Smooth muscle cell (in vitro differentiated cells): ENCODE results near the gene MAT1A. TPM values are rescaled to one million over a fixed set of nuclear protein-coding genes. Genes with fewer than 3 reads are reported as not detected.

ENCODE experiments used
- DNase-seq: peaks from one replicate; lab custom pipeline; 2025; ENCODE audit not compliant: unreplicated experiment; lab: John Stamatoyannopoulos, UW
- H2AFZ ChIP-seq: fragments of 200-600 bp; sonication (generic); 2 replicates; pipeline ENCODE4 v1.6.0; 2016; ENCODE audit warnings: antibody characterized with exemption, low read depth, mild to moderate bottlenecking
- H3F3A ChIP-seq: fragments of 200-600 bp; sonication (generic); 2 replicates; pipeline ENCODE4 v1.6.0; 2017; ENCODE audit warnings: antibody characterized with exemption, low read depth
- H3K27ac ChIP-seq: fragments of 200-600 bp; sonication (generic); 2 replicates; pipeline ENCODE4 v1.5.1; 2016; ENCODE audit warnings: low read depth, mild to moderate bottlenecking
- H3K27me3 ChIP-seq: fragments of 200-600 bp; sonication (generic); 2 replicates; pipeline ENCODE4 v1.6.1; 2016; ENCODE audit warnings: low read depth, mild to moderate bottlenecking
- H3K36me3 ChIP-seq: fragments of 200-600 bp; sonication (generic); 2 replicates; pipeline ENCODE4 v1.5.1; 2016; ENCODE audit warnings: low read depth
- H3K4me1 ChIP-seq: fragments of 200-600 bp; sonication (generic); 2 replicates; pipeline ENCODE4 v1.5.1; 2016; ENCODE audit warnings: low read depth
- H3K4me2 ChIP-seq: fragments of 200-600 bp; sonication (generic); 2 replicates; pipeline ENCODE4 v1.6.0; 2016; ENCODE audit warnings: mild to moderate bottlenecking
- H3K4me3 ChIP-seq: fragments of 200-600 bp; sonication (generic); 2 replicates; pipeline ENCODE4 v1.5.1; 2016; ENCODE audit warnings: mild to moderate bottlenecking
- H3K79me2 ChIP-seq: fragments of 200-600 bp; sonication (generic); 2 replicates; pipeline ENCODE4 v1.6.0; 2016; ENCODE audit warnings: low read depth, mild to moderate bottlenecking
- H3K9ac ChIP-seq: fragments of 200-600 bp; sonication (generic); 2 replicates; pipeline ENCODE4 v1.6.0; 2016; ENCODE audit warnings: low read depth
- H3K9me3 ChIP-seq: fragments of 200-600 bp; sonication (generic); replicated peaks from 2 replicates; pipeline ENCODE4 v1.5.1; 2016; ENCODE audit warnings: low read depth
- H4K20me1 ChIP-seq: fragments of 200-600 bp; sonication (generic); 2 replicates; pipeline ENCODE4 v1.6.0; 2016; ENCODE audit warnings: low read depth
- WGBS: methylation state at CpG from one replicate; pipeline ENCODE4 v1.1.7; 2016; ENCODE audit warnings: low lambda C conversion rate; 5-methylcytosine and 5-hydroxymethylcytosine counted together
- polyA plus RNA-seq: library from polyadenylated mRNA; unstranded; fragments of >200 nt; fragmentation: Nextera tagmentation; extraction: Ambion mirVana; gene quantifications from 2 replicates; pipeline ENCODE4 v1.2.1, GENCODE V29; 2016
- total RNA-seq: library from RNA; depleted of rRNA; stranded (reverse); fragments of >200 nt; gene quantifications from 2 replicates; pipeline ENCODE4 v1.2.3, GENCODE V29; 2014
- TF ChIP-seq, protein P1 (sequence below): fragments of 200-600 bp; sonication (generic); IDR thresholded peaks from 2 replicates; pipeline ENCODE4 v1.5.1; 2017; ENCODE audit warnings: borderline replicate concordance, mild to moderate bottlenecking, antibody characterized with exemption; ENCODE audit not compliant: insufficient read depth, poor library complexity, severe bottlenecking

The MAT1A gene
- total and polyA plus RNA-seq, 2 experiments from 2014 or later, result 0.09 TPM; not detected in 1

GRCh38 chr10:80283536-80284199, 5.8 kb downstream of the MAT1A start:
- Histone ChIP-seq H3K4me2 (no peak overlapping the region), H3K79me2 (no peaks in the 10 kb centered on the region), H3K4me1 (no peaks in the 10 kb centered on the region), H3K36me3 (no peaks in the 10 kb centered on the region), H4K20me1 (no peaks in the 10 kb centered on the region), H3K27me3 (peaks cover 3% of the 10 kb centered on the region), H2AFZ (no peak overlapping the region), H3F3A (no peaks in the 10 kb centered on the region), H3K4me3 (no peak overlapping the region), H3K9ac (no peak overlapping the region), H3K9me3 (no peaks in the 10 kb centered on the region), H3K27ac (no peak overlapping the region)
- no peak for DNase-seq
- 81% methylated on average over 14 of the region's 14 CpGs for WGBS
- TF ChIP-seq, protein P1, sequence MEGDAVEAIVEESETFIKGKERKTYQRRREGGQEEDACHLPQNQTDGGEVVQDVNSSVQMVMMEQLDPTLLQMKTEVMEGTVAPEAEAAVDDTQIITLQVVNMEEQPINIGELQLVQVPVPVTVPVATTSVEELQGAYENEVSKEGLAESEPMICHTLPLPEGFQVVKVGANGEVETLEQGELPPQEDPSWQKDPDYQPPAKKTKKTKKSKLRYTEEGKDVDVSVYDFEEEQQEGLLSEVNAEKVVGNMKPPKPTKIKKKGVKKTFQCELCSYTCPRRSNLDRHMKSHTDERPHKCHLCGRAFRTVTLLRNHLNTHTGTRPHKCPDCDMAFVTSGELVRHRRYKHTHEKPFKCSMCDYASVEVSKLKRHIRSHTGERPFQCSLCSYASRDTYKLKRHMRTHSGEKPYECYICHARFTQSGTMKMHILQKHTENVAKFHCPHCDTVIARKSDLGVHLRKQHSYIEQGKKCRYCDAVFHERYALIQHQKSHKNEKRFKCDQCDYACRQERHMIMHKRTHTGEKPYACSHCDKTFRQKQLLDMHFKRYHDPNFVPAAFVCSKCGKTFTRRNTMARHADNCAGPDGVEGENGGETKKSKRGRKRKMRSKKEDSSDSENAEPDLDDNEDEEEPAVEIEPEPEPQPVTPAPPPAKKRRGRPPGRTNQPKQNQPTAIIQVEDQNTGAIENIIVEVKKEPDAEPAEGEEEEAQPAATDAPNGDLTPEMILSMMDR, result no peak

DNA sequence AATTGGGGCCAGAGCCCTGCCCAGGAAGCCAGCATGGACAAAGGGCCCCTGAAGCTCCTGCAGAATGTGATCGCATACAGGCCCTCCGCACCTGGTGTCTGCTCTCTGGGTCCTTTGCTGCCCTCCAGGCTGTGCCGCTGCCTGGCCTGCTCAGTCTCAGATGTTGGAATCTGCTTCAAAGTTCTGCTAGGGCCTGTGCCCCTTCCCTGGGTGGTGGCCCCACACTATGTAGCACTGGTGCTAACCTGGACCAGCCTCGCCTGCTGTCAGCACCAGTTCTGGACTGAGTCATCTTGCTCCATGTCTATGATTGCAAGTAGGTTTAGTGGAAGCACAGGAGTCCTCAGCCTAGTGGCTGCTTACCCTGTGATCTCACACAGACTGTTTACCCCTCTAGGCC, 6.3 kb downstream of the MAT1A start:
- Histone ChIP-seq H3K4me3 (no peak overlapping the region), H3K79me2 (no peaks in the 10 kb centered on the region), H3K36me3 (no peaks in the 10 kb centered on the region), H3K4me2 (no peak overlapping the region), H3K27me3 (peaks cover under 1% of the 10 kb centered on the region), H3F3A (no peaks in the 10 kb centered on the region), H4K20me1 (no peaks in the 10 kb centered on the region), H3K4me1 (no peaks in the 10 kb centered on the region), H3K27ac (no peak overlapping the region), H2AFZ (no peak overlapping the region), H3K9me3 (no peaks in the 10 kb centered on the region), H3K9ac (no peak overlapping the region)
- TF ChIP-seq, protein P1, result no peak
- WGBS, result 96% methylated on average over 4 of the region's 4 CpGs
- no peak for DNase-seq

DNA sequence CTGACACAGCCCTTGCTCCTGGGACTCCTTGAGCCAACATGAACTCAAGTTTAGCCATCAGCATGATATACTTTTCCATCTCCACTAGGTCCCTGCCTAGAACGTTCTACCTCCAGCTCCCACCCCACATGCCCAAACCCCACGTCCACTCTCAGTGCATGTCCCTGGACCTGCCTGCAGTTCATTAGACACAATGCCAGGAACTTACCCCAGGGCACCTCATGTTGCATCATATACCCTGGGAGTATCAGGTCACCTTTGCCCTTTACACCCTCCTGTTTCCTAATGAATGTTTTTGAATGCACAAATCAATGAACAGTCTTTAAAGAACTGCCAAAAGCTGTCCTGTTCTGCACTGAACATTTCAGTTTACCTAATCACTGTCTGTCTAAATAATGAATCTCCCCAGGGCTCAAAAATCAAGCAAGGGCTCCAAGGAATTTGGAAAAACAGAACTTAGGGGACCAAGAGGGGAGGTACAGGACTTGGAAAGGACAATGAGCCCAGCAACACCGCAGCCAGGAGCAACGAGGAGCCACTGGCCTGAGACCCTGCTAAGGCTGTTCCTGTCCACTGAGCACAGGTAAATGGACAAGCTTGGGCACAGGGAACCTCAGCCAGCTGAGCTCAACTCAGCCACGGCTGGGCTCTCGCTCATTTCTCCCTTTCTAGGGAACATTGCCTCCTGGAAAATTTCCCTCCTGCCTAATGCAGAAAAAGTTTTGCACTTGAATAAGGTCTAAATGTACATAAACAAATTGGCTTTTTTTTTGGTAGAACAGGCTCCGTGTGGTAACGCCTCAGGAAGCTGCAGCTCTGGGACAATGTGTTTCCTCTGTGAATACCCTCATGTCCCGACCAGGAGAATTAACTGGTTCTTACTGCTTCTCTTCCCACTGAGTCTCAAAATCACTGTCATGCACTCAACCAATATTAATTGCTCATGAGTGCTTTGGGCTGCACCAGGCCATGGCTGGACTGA, 7.4 kb downstream of the MAT1A start:
- no peak overlapping the region for H2AFZ ChIP-seq
- no peaks in the 10 kb centered on the region for H3K36me3 ChIP-seq
- H3K79me2 ChIP-seq, result no peaks in the 10 kb centered on the region
- no peak overlapping the region for H3K27ac ChIP-seq
- TF ChIP-seq, protein P1, result no peak
- no peak overlapping the region for H3K9ac ChIP-seq
- H3K4me2 ChIP-seq, result no peak overlapping the region
- no peaks in the 10 kb centered on the region for H3K9me3 ChIP-seq
- no peak overlapping the region for H3K4me3 ChIP-seq
- no peak for DNase-seq
- H3K4me1 ChIP-seq, result no peaks in the 10 kb centered on the region
- no peaks in the 10 kb centered on the region for H3K27me3 ChIP-seq
- no peaks in the 10 kb centered on the region for H3F3A ChIP-seq
- no peaks in the 10 kb centered on the region for H4K20me1 ChIP-seq
- 88% methylated on average over 9 of the region's 9 CpGs for WGBS
